Kidney (tissue), 14 donors: Measurements from ENCODE around the gene NUDT10. TPM values are rescaled to one million over a fixed set of nuclear protein-coding genes. Genes with fewer than 3 reads are reported as not detected.
"Not testable (repeated sequence)": the region's sequence is repeated elsewhere in the genome, so short reads cannot be mapped to it uniquely, and the experiment has no call there.

Source experiments
- DNase-seq, 5 donors: peaks; one replicate each; pipeline ENCODE4 v3.0.0-alpha.2; 2013 to 2020
- FAIRE-seq: peaks from 2 replicates; lab custom pipeline; 2012; peaks lifted over from hg19 to GRCh38; lab: Jason Lieb, UNC
- H3K27ac ChIP-seq, 2 donors: one replicate each; pipeline ENCODE4 v1.7.0; 2013; ENCODE audit warnings: low read depth in 2 of 2, low read length in 2 of 2, inconsistent platforms in 1 of 2
- H3K27me3 ChIP-seq: one replicate; pipeline ENCODE4 v1.7.1; 2013; ENCODE audit warnings: low read length, inconsistent platforms; ENCODE audit not compliant: control insufficient read depth, insufficient read depth
- H3K36me3 ChIP-seq, 3 donors: one replicate each; pipeline versions ENCODE4 v1.7.0 to v1.7.1; 2013; ENCODE audit warnings: low read length in 3 of 3, control low read depth in 1 of 3, inconsistent platforms in 1 of 3; ENCODE audit not compliant: insufficient read depth in 3 of 3, control insufficient read depth in 2 of 3
- H3K4me1 ChIP-seq, 3 donors: one replicate each; pipeline versions ENCODE4 v1.7.0 to v1.7.1; 2013; ENCODE audit warnings: low read length in 3 of 3, inconsistent platforms in 1 of 3, low read depth in 1 of 3; ENCODE audit not compliant: control insufficient read depth in 2 of 3, insufficient read depth in 2 of 3
- H3K4me3 ChIP-seq, 3 donors: one replicate each; pipeline versions ENCODE4 v1.7.0 to v1.8.1; 2013; ENCODE audit warnings: low read length in 3 of 3, control low read depth in 1 of 3, inconsistent platforms in 1 of 3
- H3K9ac ChIP-seq, 3 donors: one replicate each; pipeline versions ENCODE4 v1.7.0 to v1.7.1; 2013; ENCODE audit warnings: low read length in 3 of 3, control low read depth in 1 of 3, inconsistent platforms in 1 of 3
- H3K9me3 ChIP-seq, 3 donors: one replicate each; pipeline versions ENCODE4 v1.7.0 to v1.7.1; 2013; ENCODE audit warnings: low read length in 3 of 3, control low read depth in 1 of 3, inconsistent platforms in 1 of 3; ENCODE audit not compliant: control insufficient read depth in 2 of 3, insufficient read depth in 1 of 3
- intact Hi-C: fragments of 100-400 bp; cut with DNase I; formaldehyde crosslinking; loops from one replicate; pipeline ENCODE4 v1.11.1; 2022
- polyA plus RNA-seq: library from polyadenylated mRNA; stranded (reverse); fragments of 350-450 nt; fragmentation: Illumina TruSeq; extraction: RNeasy Lipid Tissue Mini Kit (QIAGEN cat#74804); gene quantifications from one replicate; pipeline ENCODE4 v1.2.3, GENCODE V29; 2014; ENCODE audit warnings: low read depth, low replicate concordance; ENCODE audit not compliant: insufficient read depth
- total RNA-seq: library from RNA; stranded (reverse); fragmentation: NEBNext Ultra II Directional; extraction: Animal tissue kit (Norgen Biotek cat#: 25700); gene quantifications from one replicate; pipeline ENCODE4 v1.2.1, GENCODE V29; 2021
- TF ChIP-seq, protein P1 (sequence below): IDR thresholded peaks from 3 replicates; pipeline ENCODE4 v1.5.1; 2012; ENCODE audit warnings: mild to moderate bottlenecking, moderate library complexity, borderline replicate concordance; ENCODE audit not compliant: insufficient read depth; ENCODE audit errors: extremely low read depth
- donor health status: control.
- donor health status: control.
- donor health status: control.
- donor health status: control.
- donor health status: control.
- donor health status: DM: yes; HTN: yes; CAD: no.
- donor health status: Normal renal cell carcinoma (clear cell type).

Gene NUDT10
- total and polyA plus RNA-seq, 2 donors from 2014 or later = 5.2 to 7.0 TPM

DNA sequence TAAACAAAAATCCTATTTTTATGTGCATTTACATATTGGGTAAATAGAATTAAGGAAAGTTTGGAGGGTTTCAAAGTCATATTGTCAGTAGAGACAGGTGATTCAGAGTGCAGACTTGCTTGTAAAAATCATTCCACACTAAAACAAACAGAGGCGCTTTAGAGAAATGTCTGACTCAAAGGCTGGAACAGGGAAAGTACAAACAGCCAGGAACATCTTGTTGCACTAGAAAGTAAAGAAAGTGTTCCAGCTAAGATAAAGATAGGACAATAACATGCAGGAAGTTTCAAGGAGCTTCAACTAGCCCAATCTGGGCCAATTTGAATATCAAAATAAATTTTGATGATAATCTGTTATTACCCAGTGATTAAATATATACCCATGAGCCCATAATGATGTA lies 16.4 kb upstream of the NUDT10 start:
- no peak overlapping the region for H3K9ac ChIP-seq
- no peaks in the 10 kb centered on the region for H3K27me3 ChIP-seq
- no peak overlapping the region for H3K27ac ChIP-seq
- no peaks in the 10 kb centered on the region for H3K36me3 ChIP-seq
- no peaks in the 10 kb centered on the region for H3K9me3 ChIP-seq
- no peak overlapping the region for H3K4me3 ChIP-seq
- intact Hi-C loops = no loop called here
- TF ChIP-seq, protein P1, sequence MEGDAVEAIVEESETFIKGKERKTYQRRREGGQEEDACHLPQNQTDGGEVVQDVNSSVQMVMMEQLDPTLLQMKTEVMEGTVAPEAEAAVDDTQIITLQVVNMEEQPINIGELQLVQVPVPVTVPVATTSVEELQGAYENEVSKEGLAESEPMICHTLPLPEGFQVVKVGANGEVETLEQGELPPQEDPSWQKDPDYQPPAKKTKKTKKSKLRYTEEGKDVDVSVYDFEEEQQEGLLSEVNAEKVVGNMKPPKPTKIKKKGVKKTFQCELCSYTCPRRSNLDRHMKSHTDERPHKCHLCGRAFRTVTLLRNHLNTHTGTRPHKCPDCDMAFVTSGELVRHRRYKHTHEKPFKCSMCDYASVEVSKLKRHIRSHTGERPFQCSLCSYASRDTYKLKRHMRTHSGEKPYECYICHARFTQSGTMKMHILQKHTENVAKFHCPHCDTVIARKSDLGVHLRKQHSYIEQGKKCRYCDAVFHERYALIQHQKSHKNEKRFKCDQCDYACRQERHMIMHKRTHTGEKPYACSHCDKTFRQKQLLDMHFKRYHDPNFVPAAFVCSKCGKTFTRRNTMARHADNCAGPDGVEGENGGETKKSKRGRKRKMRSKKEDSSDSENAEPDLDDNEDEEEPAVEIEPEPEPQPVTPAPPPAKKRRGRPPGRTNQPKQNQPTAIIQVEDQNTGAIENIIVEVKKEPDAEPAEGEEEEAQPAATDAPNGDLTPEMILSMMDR = no peak
- H3K4me1 ChIP-seq = no peaks in the 10 kb centered on the region
- DNase-seq (no peak), FAIRE-seq (no peak)

DNA sequence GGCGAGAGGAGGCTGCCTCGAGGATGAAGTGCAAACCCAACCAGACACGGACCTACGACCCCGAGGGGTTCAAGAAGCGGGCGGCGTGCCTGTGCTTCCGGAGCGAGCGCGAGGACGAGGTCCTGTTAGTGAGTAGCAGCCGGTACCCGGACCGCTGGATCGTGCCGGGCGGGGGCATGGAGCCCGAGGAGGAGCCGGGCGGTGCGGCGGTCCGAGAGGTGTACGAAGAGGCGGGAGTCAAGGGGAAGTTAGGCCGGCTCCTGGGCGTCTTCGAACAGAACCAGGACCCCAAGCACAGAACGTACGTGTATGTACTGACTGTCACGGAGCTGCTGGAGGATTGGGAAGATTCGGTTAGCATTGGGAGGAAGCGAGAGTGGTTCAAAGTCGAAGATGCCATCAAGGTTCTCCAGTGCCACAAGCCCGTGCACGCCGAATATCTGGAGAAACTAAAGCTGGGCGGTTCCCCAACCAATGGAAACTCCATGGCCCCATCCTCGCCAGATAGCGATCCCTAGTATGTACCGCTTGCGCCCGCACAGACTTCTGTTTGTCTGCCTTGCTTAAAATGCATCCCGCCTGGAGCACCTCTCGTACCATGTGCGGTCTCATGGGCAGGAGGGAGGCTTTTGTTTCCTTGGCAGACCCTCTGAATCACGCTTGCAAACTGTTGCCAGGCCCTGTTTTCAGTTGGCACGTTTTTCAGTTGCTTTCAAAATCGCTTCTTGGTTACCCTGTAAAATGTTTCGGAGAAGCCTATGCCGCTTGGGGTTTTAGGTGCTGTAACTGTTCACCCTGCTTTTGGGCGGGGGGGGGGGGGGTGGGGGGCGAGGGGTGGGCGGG lies 542 bp downstream of the NUDT10 start:
- H3K9me3 ChIP-seq, H3K9ac ChIP-seq, H3K27me3 ChIP-seq, H3K4me1 ChIP-seq, intact Hi-C loops, H3K36me3 ChIP-seq, FAIRE-seq, H3K27ac ChIP-seq: not testable (repeated sequence)
- DNase-seq = peak in 4 of 5 donors; percentile 13 to 38 (median 21)
- peak overlapping the region in 2 of 3 donors; percentile 36 to 41 for H3K4me3 ChIP-seq

DNA sequence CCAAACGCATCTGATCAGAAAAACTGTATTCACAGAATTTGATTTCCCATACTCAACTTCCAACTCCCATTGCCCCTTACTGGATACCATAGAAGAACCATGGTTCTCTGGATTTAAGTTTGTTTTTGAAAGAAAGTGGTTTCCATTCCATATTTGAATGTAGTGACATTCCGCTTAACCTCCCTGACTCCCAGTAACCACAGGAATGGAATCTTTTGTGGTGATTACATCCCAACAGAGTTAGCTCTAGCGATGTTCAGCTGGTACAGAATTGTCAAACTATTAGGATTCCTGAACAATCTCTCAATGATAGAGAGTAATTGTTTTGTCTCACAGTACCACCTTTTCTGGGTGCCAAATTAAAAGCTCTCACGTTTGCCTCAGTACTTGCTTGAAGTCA lies 1.7 kb downstream of the NUDT10 start:
- Histone ChIP-seq H3K9me3 (no peaks in the 10 kb centered on the region), H3K4me3 (no peak overlapping the region), H3K27ac (no peak overlapping the region), H3K27me3 (no peaks in the 10 kb centered on the region), H3K4me1 (no peaks in the 10 kb centered on the region), H3K36me3 (no peaks in the 10 kb centered on the region), H3K9ac (no peak overlapping the region)
- intact Hi-C loops = no loop called here
- TF ChIP-seq, protein P1 = no peak
- no peak for FAIRE-seq
- DNase-seq = peak in 1 of 5 donors; percentile 2

DNA sequence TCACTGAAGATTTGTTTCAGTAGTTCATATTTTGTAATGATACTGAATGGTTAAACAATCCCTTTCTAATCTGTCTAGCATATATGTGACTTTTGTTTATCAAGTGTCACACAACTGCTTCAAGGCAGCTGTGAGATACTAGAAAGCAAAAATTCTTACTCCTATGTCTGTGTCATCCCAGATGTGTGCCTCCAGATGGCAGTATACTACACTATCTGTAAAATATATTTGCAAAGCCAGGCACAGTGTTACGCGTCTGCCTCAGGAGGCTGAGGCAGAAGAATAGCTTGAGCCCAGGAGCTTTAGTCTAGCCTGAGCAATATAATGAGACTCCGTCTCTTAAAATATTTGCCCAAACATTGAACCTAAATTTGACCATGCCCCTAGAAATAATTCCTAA lies 4.0 kb downstream of the NUDT10 start:
- FAIRE-seq = peak; percentile 91
- intact Hi-C loops = no loop called here
- TF ChIP-seq, protein P1 = peak; percentile 41
- Histone ChIP-seq H3K27ac (no peak overlapping the region), H3K36me3 (no peaks in the 10 kb centered on the region), H3K9ac (no peak overlapping the region), H3K9me3 (no peaks in the 10 kb centered on the region), H3K27me3 (no peaks in the 10 kb centered on the region), H3K4me1 (no peaks in the 10 kb centered on the region), H3K4me3 (no peak overlapping the region)
- DNase-seq = peak in 4 of 5 donors; percentile 14 to 58 (median 32)
